RWPE1 (cell line): ENCODE results near the gene FMO2.
"Not testable (repeated sequence)": the region's sequence is repeated elsewhere in the genome, so short reads cannot be mapped to it uniquely, and the experiment has no call there.

Source experiments
- CTCF ChIA-PET: fragments of 350-600 bp; sonication (Branson Sonifier 250); formaldehyde crosslinking; extraction: SDS; loops from one replicate; lab custom pipeline; 2021; lab: Yijun Ruan, JAX
- POLR2A ChIA-PET: fragments of 400-600 bp; formaldehyde crosslinking; extraction: SDS; loops from one replicate; lab custom pipeline; 2020; ENCODE audit warnings: antibody characterized with exemption; ENCODE audit not compliant: low non-redundant PET; lab: Yijun Ruan, JAX
- DNase-seq: peaks from one replicate; pipeline ENCODE4 v3.0.0; 2012; ENCODE audit warnings: low spot score
- H3K27ac ChIP-seq: fragments of 450-650 bp; 2 replicates; pipeline ENCODE4 v1.5.1; 2017
- TF ChIP-seq, protein P1 (sequence below): fragments of 450-650 bp; conservative IDR thresholded peaks from 2 replicates; pipeline ENCODE4 v1.5.1; 2017; ENCODE audit warnings: low read depth, mild to moderate bottlenecking

FMO2 gene

DNA sequence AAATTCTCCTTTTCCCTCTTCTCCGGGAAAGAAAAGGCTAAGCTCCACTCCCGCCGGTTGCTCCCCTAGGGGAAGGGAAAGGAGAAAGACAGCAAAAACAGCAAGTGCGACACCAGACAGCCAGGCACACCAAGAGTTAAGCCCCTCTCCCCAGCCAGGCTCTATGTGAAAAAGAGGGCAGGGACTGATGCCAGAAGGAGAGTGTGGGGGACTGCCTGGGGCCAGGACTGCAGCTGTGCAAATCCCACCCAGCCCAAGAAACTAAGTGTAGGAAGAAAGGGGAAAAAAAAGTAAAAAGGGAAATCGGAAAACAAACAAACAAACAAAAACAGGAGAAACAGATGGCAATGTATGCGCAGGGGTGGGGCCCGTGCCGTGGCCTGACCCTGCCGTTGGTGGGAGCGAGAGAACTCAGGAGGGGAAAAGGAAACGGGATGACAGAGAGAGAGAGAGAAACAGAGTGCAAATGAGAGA is 35.5 kb downstream of the FMO2 start:
- POLR2A ChIA-PET = no interaction called here
- TF ChIP-seq, protein P1, sequence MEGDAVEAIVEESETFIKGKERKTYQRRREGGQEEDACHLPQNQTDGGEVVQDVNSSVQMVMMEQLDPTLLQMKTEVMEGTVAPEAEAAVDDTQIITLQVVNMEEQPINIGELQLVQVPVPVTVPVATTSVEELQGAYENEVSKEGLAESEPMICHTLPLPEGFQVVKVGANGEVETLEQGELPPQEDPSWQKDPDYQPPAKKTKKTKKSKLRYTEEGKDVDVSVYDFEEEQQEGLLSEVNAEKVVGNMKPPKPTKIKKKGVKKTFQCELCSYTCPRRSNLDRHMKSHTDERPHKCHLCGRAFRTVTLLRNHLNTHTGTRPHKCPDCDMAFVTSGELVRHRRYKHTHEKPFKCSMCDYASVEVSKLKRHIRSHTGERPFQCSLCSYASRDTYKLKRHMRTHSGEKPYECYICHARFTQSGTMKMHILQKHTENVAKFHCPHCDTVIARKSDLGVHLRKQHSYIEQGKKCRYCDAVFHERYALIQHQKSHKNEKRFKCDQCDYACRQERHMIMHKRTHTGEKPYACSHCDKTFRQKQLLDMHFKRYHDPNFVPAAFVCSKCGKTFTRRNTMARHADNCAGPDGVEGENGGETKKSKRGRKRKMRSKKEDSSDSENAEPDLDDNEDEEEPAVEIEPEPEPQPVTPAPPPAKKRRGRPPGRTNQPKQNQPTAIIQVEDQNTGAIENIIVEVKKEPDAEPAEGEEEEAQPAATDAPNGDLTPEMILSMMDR = no peak

DNA sequence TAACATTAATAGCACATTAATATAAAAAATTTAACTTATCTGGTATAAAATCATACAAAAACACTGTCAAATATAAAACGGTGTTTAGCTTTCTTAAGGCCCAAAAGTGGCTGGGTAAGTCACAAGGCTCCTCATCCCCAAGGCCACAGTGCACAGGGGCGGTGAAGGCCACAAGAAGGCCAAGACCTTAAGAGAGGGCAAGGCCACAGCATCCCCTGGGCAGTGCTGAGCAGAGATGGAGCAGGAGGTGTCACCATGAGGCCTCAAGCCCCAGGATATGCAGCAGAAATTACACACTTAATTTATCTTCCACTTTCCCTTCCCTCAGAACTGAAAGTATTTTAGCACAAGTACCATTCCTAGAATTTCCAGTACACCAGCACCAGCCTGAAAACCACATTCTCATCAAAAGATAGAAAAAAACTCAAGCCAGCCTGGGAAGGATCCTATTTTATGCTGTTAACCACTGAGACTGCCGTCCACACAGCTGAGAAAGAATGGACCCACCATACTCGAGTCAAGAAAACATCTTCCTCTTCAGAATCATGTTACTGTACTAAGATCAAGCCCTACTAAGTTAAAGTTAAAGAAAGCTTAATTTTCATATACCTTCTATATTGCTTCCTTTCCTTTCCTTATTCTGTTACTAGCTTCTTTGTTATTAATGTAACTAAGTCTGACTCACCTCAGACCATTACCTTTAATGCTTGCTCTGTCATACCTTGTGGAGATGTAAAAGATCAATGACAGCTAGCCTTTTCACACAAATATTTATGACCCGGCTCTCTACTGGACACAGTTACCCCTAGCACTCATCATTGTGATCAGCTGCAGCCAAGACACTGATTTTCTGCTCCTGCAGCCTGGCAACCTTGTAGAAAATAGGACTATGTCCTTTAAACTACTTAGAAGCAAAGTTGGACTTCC is 36.8 kb downstream of the FMO2 start:
- no peak for DNase-seq
- POLR2A ChIA-PET = no interaction called here
- CTCF ChIA-PET = no interaction called here
- no peak overlapping the region for H3K27ac ChIP-seq
- TF ChIP-seq, protein P1 = no peak

More for the DNA sequence above, 35.5 kb downstream of the FMO2 start:
- no peak for DNase-seq
- CTCF ChIA-PET = interaction anchor here (0.6 kb wide), 1 partner anchor 25 kb away, joined by 3 read pairs; no protein-coding TSS in a partner anchor
- H3K27ac ChIP-seq = no peak overlapping the region

DNA sequence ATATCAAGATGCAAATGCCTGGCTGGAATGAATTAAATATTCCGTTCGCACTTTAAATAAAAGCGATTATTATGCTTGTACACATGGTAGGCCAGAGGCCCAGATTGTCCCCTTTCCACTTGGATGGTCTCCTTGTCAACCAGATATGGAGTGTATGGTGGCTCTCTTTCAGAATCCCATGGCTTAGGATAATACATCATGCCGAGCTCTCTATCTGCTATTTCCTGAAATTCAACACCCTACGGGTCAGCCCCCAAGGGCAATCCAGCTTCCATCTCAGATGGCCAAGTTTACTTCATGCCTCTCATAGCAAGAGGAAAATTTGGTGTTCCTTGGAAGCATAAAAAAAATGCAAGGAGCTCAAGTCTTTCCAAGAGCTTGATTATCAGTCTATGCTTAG is 37.8 kb downstream of the FMO2 start:
- TF ChIP-seq, protein P1 = no peak
- no peak for DNase-seq
- POLR2A ChIA-PET = no interaction called here
- no peak overlapping the region for H3K27ac ChIP-seq
- CTCF ChIA-PET = no interaction called here

DNA sequence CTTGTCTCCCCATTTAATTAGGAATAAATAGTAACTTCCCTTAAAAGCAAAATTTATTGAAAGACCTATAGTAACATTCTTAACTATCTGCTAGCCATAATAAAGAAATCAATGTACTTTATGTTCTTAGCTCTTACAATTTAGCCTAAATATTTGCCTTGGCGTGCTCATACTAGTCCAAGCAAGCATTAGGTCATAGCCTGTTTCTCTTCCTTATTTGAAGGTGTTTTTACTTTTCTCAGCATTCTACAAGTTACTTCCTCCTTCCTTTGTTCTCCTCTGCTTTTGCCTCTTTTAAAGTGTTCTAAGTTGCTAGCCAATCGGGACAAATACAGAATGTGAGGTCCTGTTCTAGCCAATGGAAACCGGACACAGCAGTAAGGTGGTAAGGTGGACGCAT is 39.2 kb downstream of the FMO2 start:
- CTCF ChIA-PET, DNase-seq, H3K27ac ChIP-seq, POLR2A ChIA-PET: not testable (repeated sequence)

DNA sequence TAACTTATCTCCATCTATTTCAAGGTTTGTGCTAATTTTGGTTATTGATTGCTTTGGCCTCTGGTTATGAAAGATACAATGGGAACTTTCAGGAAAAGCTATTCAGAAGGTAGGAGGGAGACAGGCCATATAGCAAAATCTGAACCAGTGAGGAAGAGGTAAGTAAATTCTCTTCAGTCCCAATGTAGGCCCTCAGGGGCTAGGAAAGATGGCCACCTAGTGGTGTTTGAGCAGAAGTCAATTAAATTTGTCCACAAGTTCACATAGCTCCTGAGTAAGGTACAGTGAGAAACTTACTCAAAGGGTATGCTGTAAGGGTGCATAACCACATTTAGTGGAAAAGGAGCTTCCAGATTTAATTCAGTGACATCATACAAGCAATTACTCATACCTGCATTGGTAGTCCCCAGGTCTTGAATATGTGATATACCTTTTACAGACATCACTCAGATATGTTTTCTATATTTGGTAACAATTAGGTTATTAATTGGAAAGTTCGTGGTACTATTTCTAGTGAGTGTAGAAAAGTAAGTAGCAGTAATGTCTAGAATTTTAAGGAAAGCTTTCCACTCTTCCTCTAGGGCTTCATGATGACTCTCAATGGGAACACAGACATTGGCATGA is 41.8 kb downstream of the FMO2 start:
- ChIA-PET POLR2A (no interaction called here), CTCF (interaction anchor here (0.6 to 1.4 kb wide), 10 partner anchors 11 to 486 kb away, joined by 3 to 10 read pairs (median 4); no protein-coding TSS in a partner anchor)
- DNase-seq = peak; percentile 49
- TF ChIP-seq, protein P1 = peak; percentile 68
- H3K27ac ChIP-seq = no peak overlapping the region

DNA sequence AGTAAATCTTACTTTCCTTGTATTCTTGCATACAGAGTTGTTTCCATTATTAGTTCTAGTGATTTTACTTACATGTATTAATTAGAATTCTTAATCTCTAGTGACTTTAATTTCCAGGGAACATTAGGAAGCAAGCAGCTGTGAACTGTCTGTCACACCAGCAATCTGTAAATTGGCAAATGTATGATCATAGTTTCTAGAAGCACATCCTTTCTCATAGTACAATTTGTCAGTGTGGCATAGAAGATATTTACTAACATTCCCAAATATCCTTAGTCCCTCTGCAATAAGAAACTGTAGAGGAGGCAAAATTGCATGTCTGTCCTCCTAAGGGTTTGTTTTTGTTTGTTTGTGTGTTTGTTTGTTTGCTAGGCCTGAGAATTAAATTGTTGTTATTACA is 46.2 kb downstream of the FMO2 start:
- ChIA-PET POLR2A (no interaction called here), CTCF (interaction anchor here (1.5 kb wide), 1 partner anchor 14 kb away, joined by 6 read pairs; no protein-coding TSS in a partner anchor)
- TF ChIP-seq, protein P1 = no peak
- no peak for DNase-seq
- no peak overlapping the region for H3K27ac ChIP-seq
